Testis (tissue), 3 donors: ENCODE measurements around the gene DMWD. TPM values are rescaled to one million over a fixed set of nuclear protein-coding genes. Genes with fewer than 3 reads are reported as not detected.

Experiments used
- DNase-seq: peaks from one replicate; pipeline ENCODE4 v3.0.0-alpha.2; 2019
- H3K27ac ChIP-seq, 2 donors: fragments of 200-600 bp; sonication (generic); one replicate each; pipeline ENCODE4 v1.5.1; 2019
- H3K27me3 ChIP-seq: fragments of 200-600 bp; sonication (generic); one replicate; pipeline ENCODE4 v1.5.1; 2019
- H3K36me3 ChIP-seq: fragments of 200-600 bp; sonication (generic); one replicate; pipeline ENCODE4 v1.5.1; 2017; ENCODE audit warnings: low read depth; ENCODE audit errors: missing control alignments
- H3K4me1 ChIP-seq: fragments of 200-600 bp; sonication (generic); one replicate; pipeline ENCODE4 v1.5.1; 2019
- H3K4me3 ChIP-seq, 2 donors: fragments of 200-600 bp; sonication (generic); one replicate each; pipeline ENCODE4 v1.5.1; 2017 to 2019
- H3K9me3 ChIP-seq: fragments of 200-600 bp; sonication (generic); one replicate; pipeline ENCODE4 v1.5.1; 2017
- CTCF ChIP-seq, 3 experiments: fragments of 450-650 bp in 2 of 3; fragments of 200-600 bp in 1 of 3; sonication (generic) in 1 of 3; IDR thresholded peaks; one replicate each; pipeline ENCODE4 v1.5.1; 2016 to 2019; ENCODE audit warnings: antibody characterized with exemption in 3 of 3, mild to moderate bottlenecking in 2 of 3, moderate library complexity in 1 of 3
- POLR2A ChIP-seq: fragments of 450-650 bp; IDR thresholded peaks from one replicate; pipeline ENCODE4 v1.6.1; 2017; ENCODE audit warnings: antibody characterized with exemption, mild to moderate bottlenecking, moderate library complexity
- WGBS, 2 donors: methylation state at CpG; one replicate each; pipeline ENCODE4 v1.1.5; 2018; 5-methylcytosine and 5-hydroxymethylcytosine counted together
- intact Hi-C: fragments of 100-400 bp; cut with DNase I; formaldehyde crosslinking; loops from one replicate; pipeline ENCODE4 v1.15.1; 2023; ENCODE audit warnings: low total_unique reads
- polyA plus RNA-seq: library from polyadenylated mRNA; stranded (reverse); fragments of 350-450 nt; fragmentation: Illumina TruSeq; extraction: RNeasy Lipid Tissue Mini Kit (QIAGEN cat#74804); gene quantifications from one replicate; pipeline ENCODE4 v1.2.3, GENCODE V29; 2014; ENCODE audit warnings: low read depth, low replicate concordance; ENCODE audit not compliant: insufficient read depth
- total RNA-seq, 2 donors: library from RNA; depleted of rRNA; stranded (reverse); fragments of >200 nt; gene quantifications; one replicate each; pipeline ENCODE4 v1.2.3, GENCODE V29; 2016

The DMWD gene
- total and polyA plus RNA-seq, 3 donors from 2014 or later: 59.0 to 124 (median 111) TPM

- 54 to 70% methylated on average over 6 to 21 of the region's 21 CpGs for WGBS, 2 donors
- intact Hi-C loops: no loop called here
- TF ChIP-seq CTCF (IDR thresholded peaks at IDR 0.05) (no peak), POLR2A (no peak)
- DNase-seq: no peak
- Histone ChIP-seq H3K27me3 (no peaks in the 10 kb centered on the region), H3K4me3 (no peak overlapping the region), H3K4me1 (peaks cover 37% of the 10 kb centered on the region), H3K36me3 (no peaks in the 10 kb centered on the region), H3K27ac (peak overlapping the region in 1 of 2 donors; percentile 13), H3K9me3 (no peaks in the 10 kb centered on the region)
Measured at GRCh38 chr19:45764945-45765701, 27.5 kb downstream of the DMWD start.

GRCh38 chr19:45764475-45764874 lies 28.2 kb downstream of the DMWD start:
- no peak for DNase-seq
- H3K27me3 ChIP-seq: no peaks in the 10 kb centered on the region
- TF ChIP-seq POLR2A (no peak), CTCF (IDR thresholded peaks at IDR 0.05) (no peak)
- peak overlapping the region; percentile 7 to 13 for H3K27ac ChIP-seq
- no peak overlapping the region for H3K4me3 ChIP-seq
- no peaks in the 10 kb centered on the region for H3K36me3 ChIP-seq
- intact Hi-C loops: no loop called here
- H3K9me3 ChIP-seq: no peaks in the 10 kb centered on the region
- WGBS, 2 donors: 64 to 84% methylated on average over 5 to 6 of the region's 6 CpGs
- peaks cover 34% of the 10 kb centered on the region for H3K4me1 ChIP-seq

- TF ChIP-seq POLR2A (no peak), CTCF (IDR thresholded peaks at IDR 0.05) (no peak)
- WGBS, 2 donors: 31 to 41% methylated on average over 6 to 27 of the region's 27 CpGs
- H3K27me3 ChIP-seq: no peaks in the 10 kb centered on the region
- no peak overlapping the region for H3K4me3 ChIP-seq
- H3K36me3 ChIP-seq: no peaks in the 10 kb centered on the region
- intact Hi-C loops: no loop called here
- peak overlapping the region; percentile 7 to 13 for H3K27ac ChIP-seq
- DNase-seq: no peak
- H3K4me1 ChIP-seq: peaks cover 34% of the 10 kb centered on the region
- H3K9me3 ChIP-seq: no peaks in the 10 kb centered on the region
Measured at GRCh38 chr19:45763691-45764294, 28.9 kb downstream of the DMWD start.

GRCh38 chr19:45762870-45763631 lies 29.6 kb downstream of the DMWD start:
- Histone ChIP-seq H3K36me3 (no peaks in the 10 kb centered on the region), H3K27ac (no peak overlapping the region), H3K27me3 (no peaks in the 10 kb centered on the region), H3K9me3 (no peaks in the 10 kb centered on the region), H3K4me3 (no peak overlapping the region), H3K4me1 (peaks cover 34% of the 10 kb centered on the region)
- TF ChIP-seq CTCF (IDR thresholded peaks at IDR 0.05): no peak
- TF ChIP-seq POLR2A: no peak
- intact Hi-C loops: no loop called here
- 89 to 92% methylated on average over 9 to 15 of the region's 15 CpGs for WGBS, 2 donors
- DNase-seq: no peak
